Stimulated activated CD4-positive, alpha-beta T cell treated with anti-CD3 and anti-CD28 coated beads, Interleukin-4, amount 100 ng/mL, for 48 hours (primary cell): ENCODE measurements around the gene OR2T3.
"Not testable (repeated sequence)": the region's sequence is repeated elsewhere in the genome, so short reads cannot be mapped to it uniquely, and the experiment has no call there.

Source experiments
- DNase-seq, 2 donors: peaks; one replicate each; pipeline ENCODE4 v3.0.0-alpha.2; 2020; ENCODE audit warnings: low read depth in 2 of 2

The OR2T3 gene

GRCh38 chr1:248473051-248473450 lies at the start of gene OR2T3:
Gene OR2T3, plus strand, starts transcription at chr1:248473351. Its CDS starts 0 bp downstream, at chr1:248473351.
- DNase-seq: not testable (repeated sequence)

- not testable (repeated sequence) for DNase-seq
Observed at GRCh38 chr1:248427526-248428191, 45.5 kb upstream of the OR2T3 start.

GRCh38 chr1:248428192-248428533 lies 45.0 kb upstream of the OR2T3 start:
- not testable (repeated sequence) for DNase-seq

GRCh38 chr1:248431683-248432082 lies 41.5 kb upstream of the OR2T3 start:
- not testable (repeated sequence) for DNase-seq

GRCh38 chr1:248432201-248432600 lies 41.0 kb upstream of the OR2T3 start:
- DNase-seq: not testable (repeated sequence)

GRCh38 chr1:248433811-248434415 lies 39.2 kb upstream of the OR2T3 start:
- DNase-seq: not testable (repeated sequence)

GRCh38 chr1:248434913-248435312 lies 38.2 kb upstream of the OR2T3 start:
- not testable (repeated sequence) for DNase-seq

- not testable (repeated sequence) for DNase-seq
Observed at GRCh38 chr1:248436303-248436702, 36.8 kb upstream of the OR2T3 start.

GRCh38 chr1:248438668-248439067 lies 34.5 kb upstream of the OR2T3 start:
- not testable (repeated sequence) for DNase-seq

GRCh38 chr1:248439283-248439682 lies 33.9 kb upstream of the OR2T3 start:
- DNase-seq: not testable (repeated sequence)

GRCh38 chr1:248442500-248443277 lies 30.5 kb upstream of the OR2T3 start:
- DNase-seq: not testable (repeated sequence)

- not testable (repeated sequence) for DNase-seq
Observed at GRCh38 chr1:248444603-248445002, 28.5 kb upstream of the OR2T3 start.

GRCh38 chr1:248445399-248445798 lies 27.8 kb upstream of the OR2T3 start, which contains the start of gene OR2T2:
Gene OR2T2, plus strand, starts transcription at chr1:248445637. Its CDS starts 7,161 bp downstream, at chr1:248452798.
- not testable (repeated sequence) for DNase-seq

GRCh38 chr1:248448409-248449074 lies 24.6 kb upstream of the OR2T3 start:
- not testable (repeated sequence) for DNase-seq

- not testable (repeated sequence) for DNase-seq
Observed at GRCh38 chr1:248449821-248450465, 23.2 kb upstream of the OR2T3 start.

GRCh38 chr1:248450466-248451145 lies 22.5 kb upstream of the OR2T3 start:
- DNase-seq: not testable (repeated sequence)

GRCh38 chr1:248453619-248454018 lies 19.5 kb upstream of the OR2T3 start:
- not testable (repeated sequence) for DNase-seq

GRCh38 chr1:248455045-248455444 lies 18.1 kb upstream of the OR2T3 start:
- DNase-seq: not testable (repeated sequence)

- not testable (repeated sequence) for DNase-seq
Observed at GRCh38 chr1:248456635-248457034, 16.5 kb upstream of the OR2T3 start.

GRCh38 chr1:248459117-248459516 lies 14.0 kb upstream of the OR2T3 start:
- not testable (repeated sequence) for DNase-seq

- DNase-seq: no peak
Observed at GRCh38 chr1:248471154-248471553, 2.0 kb upstream of the OR2T3 start.
